SKM-1 treated with dmso at 0.1 percent for 144 hours (cell line): Measurements from ENCODE around the gene GNB5.
"Not testable (repeated sequence)": the region's sequence is repeated elsewhere in the genome, so short reads cannot be mapped to it uniquely, and the experiment has no call there.

Experiments
- DNase-seq: peaks from one replicate; lab custom pipeline; 2025; ENCODE audit not compliant: unreplicated experiment; lab: John Stamatoyannopoulos, UW

The GNB5 gene

DNA sequence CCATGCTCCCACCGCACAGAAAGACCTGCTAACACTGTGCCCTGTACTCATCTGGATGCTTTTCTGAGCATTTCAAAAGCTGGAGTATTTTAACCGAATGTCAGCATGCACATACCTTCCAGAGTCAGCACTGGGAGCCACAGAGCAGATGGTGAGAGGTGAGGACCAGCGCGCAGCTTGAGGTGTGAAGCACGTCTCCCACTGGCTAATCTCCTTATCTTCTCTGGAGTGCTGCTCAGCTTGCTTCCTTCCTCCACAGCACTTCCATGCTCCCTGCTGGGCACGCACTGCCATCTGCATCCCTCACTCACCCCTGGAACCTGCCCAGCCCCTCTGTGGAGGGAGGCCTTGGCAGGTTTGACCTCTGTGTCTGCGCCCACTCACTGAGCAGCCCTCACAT lies at the start of gene GNB5:
Gene GNB5 (minus strand): TSS at position 186 of the 400 bp plus-strand sequence. CDS start 6,716 bp downstream, outside the sequence.
- DNase-seq: no peak

DNA sequence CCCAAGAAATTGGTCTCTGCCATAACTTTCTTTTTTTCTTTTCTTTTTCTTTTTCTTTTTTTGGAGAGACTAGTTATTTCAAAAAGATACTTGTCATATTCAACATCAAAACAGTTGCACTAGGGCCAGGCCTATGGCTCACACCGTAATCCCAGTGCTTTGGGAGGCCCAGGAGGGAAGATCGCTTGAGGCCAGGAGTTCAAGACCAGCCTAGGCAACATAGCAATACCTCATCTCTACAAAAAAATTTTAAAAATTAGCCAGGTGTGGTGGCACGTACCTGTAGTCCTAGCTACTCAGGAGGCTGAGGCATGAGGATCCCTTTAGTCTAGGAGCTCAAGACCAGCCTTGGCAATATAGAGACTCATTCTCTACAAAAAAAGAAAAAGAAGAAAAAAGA lies 49.0 kb upstream of the GNB5 start:
- DNase-seq: no peak

DNA sequence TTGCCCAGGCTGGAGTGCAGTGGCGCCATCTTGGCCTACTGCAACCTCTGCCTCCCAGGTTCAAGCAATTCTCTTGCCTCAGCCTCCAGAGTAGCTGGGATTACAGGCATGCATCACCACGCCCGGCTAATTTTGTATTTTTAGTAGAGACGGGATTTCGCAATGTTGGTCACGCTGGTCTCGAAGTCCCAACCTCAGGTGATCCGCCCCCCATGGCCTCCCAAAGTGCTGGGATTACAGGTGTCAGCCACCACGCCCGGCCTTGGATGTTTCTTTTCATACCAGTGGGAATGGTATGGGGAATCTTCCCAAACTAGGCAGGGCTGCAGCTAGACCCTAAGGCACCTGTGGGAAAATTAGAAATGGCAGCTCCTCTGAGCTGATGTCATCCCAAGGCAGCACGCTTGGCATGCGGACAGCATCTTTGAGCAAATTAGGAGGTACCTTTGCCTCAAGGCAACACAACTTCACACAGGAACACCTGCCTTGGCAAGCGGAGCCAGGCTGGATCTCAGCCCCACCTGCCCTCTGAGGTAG lies 47.9 kb upstream of the GNB5 start:
- DNase-seq: not testable (repeated sequence)

DNA sequence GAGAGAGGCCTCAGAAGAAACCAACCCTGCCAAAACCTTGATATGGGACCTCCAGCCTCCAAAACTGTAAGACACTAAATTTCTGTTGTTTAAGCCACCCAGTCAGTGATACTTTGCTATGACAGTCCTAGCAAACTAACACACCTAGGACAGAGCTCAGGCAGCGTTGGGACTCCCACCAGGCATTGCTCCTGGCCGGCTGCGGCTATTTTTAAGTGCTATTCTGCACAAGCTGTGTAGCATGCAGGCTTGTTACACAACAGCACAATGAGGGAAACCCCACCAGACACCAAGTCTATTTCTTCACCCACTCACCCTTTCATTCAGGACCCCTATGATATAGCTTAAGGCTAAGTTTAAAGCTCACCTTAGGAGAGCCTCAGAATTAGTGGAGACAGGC lies 47.0 kb upstream of the GNB5 start:
- no peak for DNase-seq

DNA sequence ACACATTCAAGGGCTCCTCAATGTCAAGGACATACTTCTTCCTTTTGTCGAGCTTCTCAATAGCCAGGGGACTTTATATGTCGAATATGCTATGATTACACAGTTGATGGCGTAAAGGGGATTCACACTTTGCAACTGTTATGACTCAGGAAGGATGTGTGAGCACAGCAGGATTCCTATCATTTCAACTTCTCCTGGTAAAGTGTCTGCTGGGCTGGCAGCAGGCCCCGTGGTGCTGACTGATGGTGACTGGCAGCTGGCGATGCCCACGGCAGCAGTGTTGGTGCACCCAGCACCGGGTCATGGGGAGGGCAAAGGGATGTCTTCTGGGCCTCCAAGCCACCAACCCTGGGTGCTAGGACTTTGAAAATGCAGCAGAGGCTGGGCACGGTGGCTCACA lies 44.8 kb upstream of the GNB5 start:
- DNase-seq: no peak

DNA sequence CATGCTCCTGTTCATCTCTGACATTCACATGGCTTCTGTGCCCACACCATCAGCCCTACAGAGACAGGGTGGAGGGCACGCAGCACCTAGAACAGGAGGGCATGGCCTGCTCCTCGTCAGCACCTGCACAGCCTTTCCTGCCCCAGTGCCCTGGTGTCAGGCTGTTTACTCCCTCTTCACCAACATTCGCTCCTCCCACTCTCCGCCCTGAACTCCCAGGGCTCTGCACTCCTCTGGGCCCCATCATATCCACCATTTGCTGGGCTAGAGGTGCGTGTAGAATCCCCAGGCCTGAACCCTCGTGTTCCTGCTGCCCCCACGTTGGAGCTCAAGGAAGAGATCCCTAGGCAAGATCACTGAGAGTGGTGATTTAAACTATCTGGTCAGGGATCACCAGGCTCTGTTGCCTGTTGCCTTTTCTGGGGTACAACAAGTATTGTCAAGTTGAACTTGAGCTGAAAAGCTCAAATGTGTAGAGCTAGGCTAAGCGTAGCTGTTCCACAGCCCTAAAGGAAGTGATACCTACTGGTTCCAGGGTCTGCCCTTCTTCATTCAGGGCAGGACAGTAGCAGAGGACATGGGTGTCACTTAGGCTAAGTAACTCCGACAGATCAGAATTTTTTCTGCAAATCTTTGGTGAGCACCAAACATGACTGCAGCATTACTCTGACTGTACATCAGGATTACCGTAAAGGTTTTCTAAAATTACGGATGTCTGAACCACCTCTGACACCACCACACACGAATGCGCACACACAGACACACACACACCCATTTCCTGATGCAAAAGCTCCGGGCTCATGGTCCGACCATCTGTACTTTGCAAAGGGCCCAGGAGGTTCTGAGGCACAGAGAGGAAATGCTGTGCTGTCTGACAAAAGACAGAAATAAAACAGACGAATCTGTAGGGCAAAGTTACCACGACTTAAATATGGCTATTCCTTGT lies 43.7 kb upstream of the GNB5 start:
- DNase-seq: no peak

DNA sequence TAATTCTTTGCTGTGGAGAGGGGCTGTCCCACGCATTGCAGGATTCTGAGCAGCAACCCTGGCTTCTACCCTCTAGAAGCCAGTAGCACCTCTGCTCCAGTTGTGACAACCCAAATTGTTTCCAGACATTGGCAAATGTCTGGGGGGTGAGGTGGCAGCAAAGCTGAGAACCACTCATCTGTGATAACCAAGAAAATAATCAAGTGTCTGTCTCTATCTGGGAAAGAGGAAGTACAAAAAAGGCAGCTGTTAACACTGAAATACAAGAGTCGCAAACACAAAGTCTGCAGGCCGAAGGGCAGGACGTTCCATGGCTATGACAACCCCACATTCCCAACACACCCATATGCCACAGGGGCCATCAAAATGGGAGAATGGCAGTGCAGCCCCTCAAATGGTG lies 42.2 kb upstream of the GNB5 start:
- peak; percentile 43 for DNase-seq

DNA sequence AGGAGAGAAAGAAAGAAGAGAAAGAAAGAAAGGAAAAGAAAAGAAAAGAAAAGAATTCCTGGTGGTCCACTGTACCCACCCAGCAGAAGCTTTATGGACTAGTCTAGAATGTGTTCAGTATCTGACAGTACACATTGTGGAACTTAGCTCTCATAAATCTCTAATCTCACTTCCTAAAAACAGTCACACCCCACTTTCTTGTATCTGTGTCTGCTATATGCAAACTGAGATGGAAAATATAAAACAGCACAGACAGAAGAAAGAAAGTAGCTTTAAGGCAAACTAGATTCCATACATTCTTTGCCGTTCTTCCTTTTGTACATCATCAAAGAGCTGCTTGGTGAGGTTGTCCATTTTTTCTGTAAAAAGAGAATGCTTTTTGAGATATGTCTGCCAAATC lies 41.1 kb upstream of the GNB5 start:
- DNase-seq: peak; percentile 38

DNA sequence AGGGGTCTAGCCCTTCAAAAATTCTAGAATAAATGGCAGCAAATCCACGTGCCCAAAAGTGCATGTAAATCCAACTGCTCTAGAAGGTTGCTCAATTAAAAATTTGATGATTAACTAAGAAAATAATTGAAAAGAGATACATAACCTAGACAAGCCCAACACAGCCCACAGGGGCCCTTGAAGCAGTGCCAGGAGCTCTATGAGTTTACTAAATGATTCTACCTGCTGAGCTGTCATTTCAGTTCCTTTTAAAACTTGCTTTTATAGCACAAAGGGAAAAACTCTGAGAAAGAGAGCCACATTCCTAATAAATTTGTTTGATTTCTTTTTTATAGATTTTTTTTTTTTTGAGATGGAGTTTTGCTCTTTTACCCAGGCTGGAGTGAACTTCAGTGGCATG lies 38.9 kb upstream of the GNB5 start:
- no peak for DNase-seq

DNA sequence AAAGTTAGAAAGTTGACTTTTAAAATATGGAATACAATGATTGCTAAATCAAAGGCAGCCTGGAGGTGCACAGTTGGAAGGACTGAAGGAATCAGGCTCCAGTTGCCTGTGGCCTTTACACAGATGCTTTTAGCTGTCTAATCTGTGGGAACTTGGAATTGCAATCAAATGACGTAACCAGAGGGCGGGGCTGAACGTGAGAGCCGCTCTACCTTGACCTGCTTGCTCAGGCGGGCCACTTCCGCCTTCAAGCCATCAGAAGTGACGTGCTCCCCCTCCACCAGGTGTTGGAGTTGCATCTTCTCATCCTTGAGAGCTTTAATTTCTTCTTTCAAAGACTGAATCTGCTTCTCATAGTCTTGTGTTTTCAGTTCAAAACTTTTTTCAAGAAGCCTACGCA lies 37.7 kb upstream of the GNB5 start:
- no peak for DNase-seq

DNA sequence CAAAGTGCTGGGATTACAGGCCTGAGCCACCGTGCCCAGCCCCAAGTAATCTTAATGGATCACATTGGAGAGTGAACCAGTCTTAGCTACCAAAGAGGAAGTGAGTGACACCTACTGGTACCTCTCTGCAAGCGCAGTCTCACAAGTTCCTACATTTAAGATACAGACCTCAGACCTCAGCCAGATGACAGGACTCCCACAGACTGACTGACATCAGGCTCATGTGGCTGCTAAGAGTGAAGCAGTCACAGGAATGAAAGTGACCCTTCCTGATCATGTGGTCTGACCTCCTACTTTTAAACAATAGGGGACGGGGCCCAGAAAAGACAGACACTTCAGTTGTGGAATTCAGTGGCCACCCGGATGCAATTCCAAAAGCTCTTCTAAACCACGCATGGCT lies 36.3 kb upstream of the GNB5 start:
- DNase-seq: peak; percentile 93

DNA sequence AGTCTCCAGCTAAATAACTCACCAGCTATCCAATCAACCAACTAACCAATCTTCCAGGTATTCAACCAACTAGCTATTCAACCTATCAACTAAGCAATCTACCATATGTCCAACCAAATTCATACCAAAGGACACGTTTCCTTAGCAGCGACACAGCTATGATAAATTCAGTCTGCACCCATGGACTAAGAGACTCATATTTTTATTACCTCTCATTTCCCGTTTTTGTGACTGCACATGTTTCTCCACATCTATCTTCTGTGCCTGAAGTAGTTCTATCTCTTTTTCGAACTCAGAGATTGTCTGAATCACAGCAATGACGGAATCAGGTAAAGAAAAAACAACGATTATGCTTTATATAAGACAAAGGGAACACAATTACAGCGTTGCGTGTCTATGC lies 34.0 kb upstream of the GNB5 start:
- no peak for DNase-seq

DNA sequence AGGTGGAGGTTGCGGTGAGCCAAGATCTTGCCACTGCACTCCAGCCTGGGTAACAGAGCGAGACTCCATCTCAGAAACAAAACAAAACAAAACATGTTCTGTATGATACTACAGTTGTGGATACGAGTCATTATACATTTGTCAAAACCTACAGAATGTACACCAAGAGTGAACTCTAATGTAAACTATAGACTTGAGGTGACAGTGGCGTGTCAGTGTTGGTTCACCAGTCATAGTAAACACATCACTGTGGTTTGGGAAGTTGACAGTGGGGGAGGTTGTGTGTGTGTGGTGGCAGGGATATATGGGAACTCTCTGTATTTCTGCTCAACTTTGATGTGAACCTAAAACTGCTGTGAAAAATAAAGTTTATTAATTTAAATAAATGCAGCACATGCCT lies 33.0 kb upstream of the GNB5 start:
- no peak for DNase-seq

DNA sequence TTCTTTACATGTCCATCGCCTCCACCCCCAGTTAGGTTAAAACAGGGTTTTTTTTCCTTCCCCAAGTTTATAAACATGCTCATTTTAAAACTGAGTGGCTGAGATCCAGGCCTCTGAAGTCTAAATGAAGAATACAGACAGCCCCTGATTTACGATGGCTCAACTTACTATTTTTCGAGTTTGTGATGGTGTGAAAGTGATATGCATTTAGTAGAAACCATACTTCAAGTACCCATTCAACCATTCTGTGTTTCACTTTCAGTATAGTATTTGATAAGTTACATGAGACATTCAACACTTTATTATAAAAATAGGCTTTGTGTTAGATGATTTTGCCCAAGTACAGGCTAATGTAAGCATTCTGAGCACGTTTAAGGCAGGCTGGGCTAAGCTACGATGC lies 30.5 kb upstream of the GNB5 start:
- DNase-seq: no peak

DNA sequence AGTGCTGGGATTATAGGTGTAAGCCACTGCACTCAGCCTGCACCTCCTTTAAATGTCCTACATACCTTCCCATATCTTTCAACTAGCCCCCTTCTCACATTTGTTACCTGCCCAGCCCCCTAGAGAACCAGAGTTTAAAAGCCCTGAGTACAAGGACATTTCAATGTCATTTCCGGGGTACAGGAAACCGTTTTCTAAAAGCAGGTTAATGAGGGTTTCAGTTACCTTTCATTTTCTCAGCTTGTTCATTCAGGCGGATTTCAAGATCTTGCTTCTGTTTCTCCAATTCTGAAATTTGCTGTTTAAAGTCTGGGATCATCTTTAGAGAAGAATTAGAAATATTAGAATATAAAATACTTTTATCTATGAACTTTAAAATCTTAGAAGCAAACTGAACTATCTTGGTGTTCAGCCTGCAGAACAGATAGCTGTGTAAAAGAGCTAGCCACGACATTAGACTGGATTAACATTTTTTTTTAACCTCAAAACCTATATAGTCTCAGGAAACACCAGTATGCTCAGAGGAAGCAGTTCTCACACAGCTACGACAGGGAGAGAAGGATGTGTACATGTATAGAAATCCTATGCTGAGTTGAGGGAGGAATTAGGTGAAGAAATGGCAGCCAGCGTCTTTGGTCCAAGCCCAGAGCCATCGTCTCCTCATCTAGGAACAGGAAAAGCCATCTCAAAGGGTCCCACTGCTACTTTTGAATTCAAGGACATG lies 29.9 kb upstream of the GNB5 start:
- no peak for DNase-seq

DNA sequence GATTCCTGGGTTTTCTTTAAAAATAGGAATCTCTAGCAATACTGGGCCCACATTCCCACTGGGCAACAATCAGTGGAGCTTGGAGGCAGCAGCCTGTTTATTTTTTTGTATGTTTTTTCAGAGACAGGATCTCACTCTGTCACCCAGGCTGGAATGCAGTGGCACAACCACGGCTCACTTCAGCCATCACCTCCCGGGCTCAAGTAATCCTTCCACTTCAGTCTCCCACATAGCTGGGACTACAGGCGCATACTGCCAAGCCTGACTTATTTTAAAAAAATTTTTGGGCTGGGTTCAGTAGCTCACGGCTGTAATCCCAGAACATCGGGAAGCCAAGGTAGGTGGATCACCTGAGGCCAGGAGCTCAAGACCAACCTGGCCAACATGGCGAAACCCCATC lies 29.1 kb upstream of the GNB5 start:
- no peak for DNase-seq

DNA sequence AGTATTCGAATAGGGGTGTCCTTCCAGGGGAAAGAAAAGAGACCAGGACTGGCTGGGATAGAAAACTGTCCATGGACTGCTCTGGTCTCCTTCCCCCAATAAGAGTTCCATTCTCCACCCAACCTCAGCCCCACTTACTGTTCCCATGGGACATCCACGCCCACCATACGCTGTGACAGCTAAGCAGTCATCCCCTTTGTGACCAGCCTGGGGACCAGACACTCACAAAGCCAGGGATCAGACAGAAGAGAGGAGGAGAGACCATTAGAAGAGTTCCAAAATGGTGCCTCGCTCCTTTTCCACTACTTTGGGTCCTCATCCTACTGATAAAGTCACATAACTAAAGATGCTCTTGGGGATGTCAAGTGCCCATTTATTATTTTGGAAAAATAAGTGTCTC lies 27.6 kb upstream of the GNB5 start:
- no peak for DNase-seq

DNA sequence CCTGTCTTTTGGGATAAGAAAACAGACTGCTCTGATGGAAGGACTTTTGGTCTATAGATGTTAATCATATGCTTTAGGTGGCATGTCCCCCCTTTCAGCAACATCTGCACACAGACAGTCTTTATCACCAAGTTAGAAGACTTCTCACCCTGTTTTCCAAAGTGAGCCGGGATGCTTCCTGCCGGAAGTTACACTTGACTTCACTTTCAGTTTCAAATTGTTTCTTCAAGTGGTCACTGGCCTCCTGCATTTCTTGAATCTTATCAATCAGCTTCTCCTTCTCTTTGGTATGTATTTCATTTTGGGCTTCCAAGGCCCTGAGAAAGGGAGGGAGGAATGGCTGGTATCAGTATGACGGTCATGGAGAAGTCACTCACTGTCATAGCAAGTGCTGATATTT lies 27.2 kb upstream of the GNB5 start:
- no peak for DNase-seq

DNA sequence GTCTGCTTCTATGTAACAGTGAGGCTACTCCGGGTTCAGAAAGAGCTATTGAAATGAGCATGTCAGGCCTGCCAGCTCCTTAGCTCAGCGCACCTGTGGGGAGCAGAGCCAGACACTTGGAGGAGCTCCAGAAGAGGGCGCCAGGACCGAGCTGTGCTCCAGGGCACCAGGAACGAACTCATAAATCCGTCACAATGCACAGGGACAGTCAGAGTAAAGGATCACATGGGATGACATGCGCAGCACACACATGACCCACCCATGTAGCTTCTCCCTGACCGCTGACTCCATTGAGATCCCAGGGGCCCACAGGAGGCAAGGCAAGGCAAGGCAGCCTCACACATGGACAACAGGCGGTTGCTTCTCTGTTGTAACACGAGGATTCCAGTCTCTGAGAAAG lies 26.0 kb upstream of the GNB5 start:
- DNase-seq: no peak

DNA sequence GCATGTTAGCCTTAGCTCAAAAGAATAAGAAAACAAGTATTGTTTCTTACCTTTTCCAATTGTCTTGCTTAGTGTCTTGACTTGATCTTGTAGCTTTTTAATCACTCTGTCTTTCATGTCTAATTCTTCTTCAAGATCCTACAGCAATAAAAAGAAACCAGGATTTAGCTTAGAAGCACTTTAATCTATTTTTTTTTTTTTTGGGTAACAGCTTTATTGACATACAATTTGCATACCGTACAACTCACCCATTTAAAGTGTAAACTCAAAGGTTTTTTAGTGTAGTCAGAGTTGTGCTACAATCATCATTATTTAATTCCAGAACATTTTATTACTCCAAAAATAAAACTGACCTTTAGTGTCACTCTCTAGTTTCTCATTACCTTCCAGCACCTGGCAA lies 23.4 kb upstream of the GNB5 start:
- DNase-seq: no peak

DNA sequence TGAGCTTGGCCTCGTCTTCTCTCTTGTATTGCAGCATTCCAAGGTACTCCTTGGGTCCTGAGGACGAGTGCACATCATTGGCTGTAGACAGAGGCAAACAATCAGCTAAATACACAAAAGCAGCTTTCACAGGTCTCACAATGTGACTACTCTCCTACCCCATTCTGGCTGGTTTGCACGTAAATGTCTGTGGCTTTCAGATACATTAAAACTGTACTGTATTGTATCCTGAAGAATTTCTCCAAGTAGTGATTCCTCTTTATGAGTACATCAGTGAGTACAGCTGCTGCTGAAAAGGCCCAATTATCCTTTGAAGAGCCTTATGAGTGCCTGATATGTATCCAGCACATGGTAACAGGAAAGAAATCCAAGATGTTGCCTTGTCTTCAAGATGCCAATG lies 22.0 kb upstream of the GNB5 start:
- DNase-seq: no peak

DNA sequence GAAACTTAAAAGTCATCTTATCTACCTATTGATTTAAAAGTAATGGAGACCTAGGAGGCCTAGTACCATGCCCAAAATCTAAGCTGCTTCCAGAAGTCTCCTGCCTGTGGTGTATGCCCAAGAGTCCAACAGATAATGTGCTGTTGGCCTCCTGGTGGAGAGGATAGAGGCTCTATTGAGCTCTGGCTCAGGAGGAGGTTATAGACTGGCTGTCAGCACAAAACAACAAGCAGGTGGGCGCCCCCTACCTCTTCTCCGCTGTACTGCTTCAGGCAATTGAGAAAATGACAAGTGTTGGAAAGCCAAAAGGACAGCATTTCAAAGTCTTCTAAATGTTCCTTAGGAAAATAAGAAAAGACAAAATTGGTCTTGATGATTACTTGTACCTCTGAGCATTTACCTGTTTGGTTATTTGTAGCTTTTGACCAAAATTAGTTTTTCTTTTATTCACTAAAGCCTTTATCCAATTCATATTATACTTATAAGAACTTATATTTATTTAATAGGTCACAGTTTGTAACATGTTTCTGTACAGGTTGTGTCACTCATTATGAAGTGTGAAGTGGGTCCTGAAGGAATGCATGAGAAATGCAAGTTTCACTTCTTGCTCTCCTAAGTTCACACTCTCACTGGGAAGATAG lies 17.2 kb upstream of the GNB5 start:
- DNase-seq: peak; percentile 75
